Neural progenitor cell (in vitro differentiated cells): ENCODE measurements around the gene CHRNA1. TPM values are rescaled to one million over a fixed set of nuclear protein-coding genes. Genes with fewer than 3 reads are reported as not detected.
"Not testable (repeated sequence)": the region's sequence is repeated elsewhere in the genome, so short reads cannot be mapped to it uniquely, and the experiment has no call there.

Source experiments
- DNase-seq: peaks from one replicate; pipeline ENCODE4 v3.0.0-alpha.2; 2016; ENCODE audit warnings: low spot score
- H2AFZ ChIP-seq: fragments of 200-600 bp; sonication (generic); replicated peaks from 2 replicates; pipeline ENCODE4 v1.6.1; 2016; ENCODE audit warnings: antibody characterized with exemption
- H3F3A ChIP-seq: fragments of 200-600 bp; sonication (generic); 2 replicates; pipeline ENCODE4 v1.6.1; 2016; ENCODE audit warnings: antibody characterized with exemption, low read depth
- H3K27ac ChIP-seq: fragments of 200-600 bp; sonication (generic); 2 replicates; pipeline ENCODE4 v1.5.1; 2016; ENCODE audit warnings: mild to moderate bottlenecking
- H3K27me3 ChIP-seq: fragments of 200-600 bp; sonication (generic); 2 replicates; pipeline ENCODE4 v1.6.1; 2016; ENCODE audit warnings: mild to moderate bottlenecking, moderate library complexity
- H3K36me3 ChIP-seq: fragments of 200-600 bp; sonication (generic); 2 replicates; pipeline ENCODE4 v1.5.1; 2016
- H3K4me1 ChIP-seq: fragments of 200-600 bp; sonication (generic); 2 replicates; pipeline ENCODE4 v1.6.1; 2016; ENCODE audit warnings: mixed run types
- H3K4me2 ChIP-seq: fragments of 200-600 bp; sonication (generic); 2 replicates; pipeline ENCODE4 v1.6.1; 2016
- H3K4me3 ChIP-seq: fragments of 200-600 bp; sonication (generic); 2 replicates; pipeline ENCODE4 v1.5.1; 2016
- H3K79me2 ChIP-seq: fragments of 200-600 bp; sonication (generic); 2 replicates; pipeline ENCODE4 v1.6.1; 2016; ENCODE audit warnings: low read depth
- H3K9ac ChIP-seq: fragments of 200-600 bp; sonication (generic); 2 replicates; pipeline ENCODE4 v1.6.1; 2016
- H3K9me3 ChIP-seq: fragments of 200-600 bp; sonication (generic); 2 replicates; pipeline ENCODE4 v1.5.1; 2016; ENCODE audit warnings: low read depth
- H4K20me1 ChIP-seq: fragments of 200-600 bp; sonication (generic); 2 replicates; pipeline ENCODE4 v1.6.1; 2016; ENCODE audit warnings: low read depth
- H3K27ac Mint-ChIP-seq: 3 replicates; pipeline ENCODE4 v1.8.0; 2021; ENCODE audit warnings: mixed read lengths
- H3K27me3 Mint-ChIP-seq: 2 replicates; pipeline ENCODE4 v1.8.0; 2022; ENCODE audit warnings: low read depth, mild to moderate bottlenecking, inconsistent platforms, moderate library complexity, mixed read lengths; ENCODE audit not compliant: insufficient read depth
- H3K36me3 Mint-ChIP-seq: 3 replicates; pipeline ENCODE4 v1.8.0; 2021; ENCODE audit warnings: mixed read lengths
- H3K4me1 Mint-ChIP-seq: 3 replicates; pipeline ENCODE4 v1.8.0; 2021; ENCODE audit warnings: mixed read lengths
- H3K4me3 Mint-ChIP-seq: 3 replicates; pipeline ENCODE4 v1.8.0; 2021; ENCODE audit warnings: mild to moderate bottlenecking, moderate library complexity, mixed read lengths
- H3K9me3 Mint-ChIP-seq: 3 replicates; pipeline ENCODE4 v1.8.0; 2020; ENCODE audit warnings: mixed read lengths
- EZH2 ChIP-seq: fragments of 200-600 bp; sonication (generic); IDR thresholded peaks from 2 replicates; pipeline ENCODE4 v1.6.1; 2017; ENCODE audit warnings: antibody characterized with exemption, mild to moderate bottlenecking, moderate library complexity
- EZH2phosphoT487 ChIP-seq: fragments of 200-600 bp; sonication (generic); IDR thresholded peaks from 2 replicates; pipeline ENCODE4 v1.6.1; 2017; ENCODE audit warnings: antibody characterized with exemption
- total RNA-seq: library from RNA; depleted of rRNA; stranded (reverse); fragments of >200 nt; gene quantifications from 2 replicates; pipeline ENCODE4 v1.2.3, GENCODE V29; 2015; ENCODE audit warnings: low replicate concordance
- TF ChIP-seq, protein P1 (sequence below): fragments of 200-600 bp; sonication (generic); IDR thresholded peaks from 2 replicates; pipeline ENCODE4 v1.5.1; 2017; ENCODE audit warnings: antibody characterized with exemption, mild to moderate bottlenecking

Gene CHRNA1
- total RNA-seq, 1 donor from 2014 or later, result 0.11 TPM

DNA sequence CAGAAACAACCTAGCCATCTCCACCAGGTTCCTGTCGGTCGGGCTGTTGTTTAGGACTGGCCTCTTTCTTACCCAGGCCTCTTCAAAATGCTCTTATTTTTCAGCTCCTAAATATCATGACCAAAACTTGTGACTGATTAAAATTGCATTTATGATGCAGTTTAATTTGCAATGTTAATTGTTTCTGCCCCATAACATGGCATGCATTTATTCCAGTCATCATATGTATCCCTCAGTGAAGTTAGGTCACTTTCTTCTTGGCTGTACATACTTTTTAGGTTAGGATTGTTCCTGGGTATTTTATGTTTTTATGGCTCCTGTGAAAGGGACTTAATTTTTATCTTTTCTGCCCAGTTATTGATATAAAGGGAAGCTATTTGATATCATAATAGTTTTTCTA lies 50.6 kb downstream of the CHRNA1 start:
- Histone ChIP-seq H2AFZ (no peak overlapping the region), H3K36me3 (no peaks in the 10 kb centered on the region), H3K79me2 (no peaks in the 10 kb centered on the region), H3K27me3 (no peaks in the 10 kb centered on the region), H3K4me2 (no peak overlapping the region), H3K4me3 (no peak overlapping the region), H3F3A (no peaks in the 10 kb centered on the region), H4K20me1 (no peaks in the 10 kb centered on the region), H3K4me1 (no peaks in the 10 kb centered on the region), H3K9me3 (no peaks in the 10 kb centered on the region), H3K9ac (no peak overlapping the region), H3K27ac (no peak overlapping the region)
- Mint-ChIP-seq H3K4me3 (no peak overlapping the region), H3K27me3 (peaks cover 2% of the 10 kb centered on the region), H3K9me3 (no peaks in the 10 kb centered on the region), H3K36me3 (no peaks in the 10 kb centered on the region), H3K4me1 (no peaks in the 10 kb centered on the region), H3K27ac (no peak overlapping the region)
- TF ChIP-seq EZH2phosphoT487, result no peak
- TF ChIP-seq EZH2, result no peak
- TF ChIP-seq, protein P1, sequence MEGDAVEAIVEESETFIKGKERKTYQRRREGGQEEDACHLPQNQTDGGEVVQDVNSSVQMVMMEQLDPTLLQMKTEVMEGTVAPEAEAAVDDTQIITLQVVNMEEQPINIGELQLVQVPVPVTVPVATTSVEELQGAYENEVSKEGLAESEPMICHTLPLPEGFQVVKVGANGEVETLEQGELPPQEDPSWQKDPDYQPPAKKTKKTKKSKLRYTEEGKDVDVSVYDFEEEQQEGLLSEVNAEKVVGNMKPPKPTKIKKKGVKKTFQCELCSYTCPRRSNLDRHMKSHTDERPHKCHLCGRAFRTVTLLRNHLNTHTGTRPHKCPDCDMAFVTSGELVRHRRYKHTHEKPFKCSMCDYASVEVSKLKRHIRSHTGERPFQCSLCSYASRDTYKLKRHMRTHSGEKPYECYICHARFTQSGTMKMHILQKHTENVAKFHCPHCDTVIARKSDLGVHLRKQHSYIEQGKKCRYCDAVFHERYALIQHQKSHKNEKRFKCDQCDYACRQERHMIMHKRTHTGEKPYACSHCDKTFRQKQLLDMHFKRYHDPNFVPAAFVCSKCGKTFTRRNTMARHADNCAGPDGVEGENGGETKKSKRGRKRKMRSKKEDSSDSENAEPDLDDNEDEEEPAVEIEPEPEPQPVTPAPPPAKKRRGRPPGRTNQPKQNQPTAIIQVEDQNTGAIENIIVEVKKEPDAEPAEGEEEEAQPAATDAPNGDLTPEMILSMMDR, result no peak
- no peak for DNase-seq

GRCh38 chr2:174711206-174711605 lies 53.1 kb downstream of the CHRNA1 start:
- Histone ChIP-seq H3F3A (no peaks in the 10 kb centered on the region), H3K4me2 (no peak overlapping the region), H3K79me2 (no peaks in the 10 kb centered on the region), H4K20me1 (no peaks in the 10 kb centered on the region), H3K9me3 (no peaks in the 10 kb centered on the region), H2AFZ (no peak overlapping the region), H3K36me3 (no peaks in the 10 kb centered on the region), H3K4me3 (no peak overlapping the region), H3K27ac (no peak overlapping the region), H3K27me3 (no peaks in the 10 kb centered on the region), H3K4me1 (no peaks in the 10 kb centered on the region), H3K9ac (no peak overlapping the region)
- Mint-ChIP-seq H3K9me3 (no peaks in the 10 kb centered on the region), H3K4me3 (no peak overlapping the region), H3K27me3 (peaks cover 2% of the 10 kb centered on the region), H3K27ac (no peak overlapping the region), H3K36me3 (no peaks in the 10 kb centered on the region), H3K4me1 (no peaks in the 10 kb centered on the region)
- no peak for TF ChIP-seq EZH2phosphoT487
- TF ChIP-seq, protein P1, result no peak
- no peak for TF ChIP-seq EZH2
- no peak for DNase-seq

DNA sequence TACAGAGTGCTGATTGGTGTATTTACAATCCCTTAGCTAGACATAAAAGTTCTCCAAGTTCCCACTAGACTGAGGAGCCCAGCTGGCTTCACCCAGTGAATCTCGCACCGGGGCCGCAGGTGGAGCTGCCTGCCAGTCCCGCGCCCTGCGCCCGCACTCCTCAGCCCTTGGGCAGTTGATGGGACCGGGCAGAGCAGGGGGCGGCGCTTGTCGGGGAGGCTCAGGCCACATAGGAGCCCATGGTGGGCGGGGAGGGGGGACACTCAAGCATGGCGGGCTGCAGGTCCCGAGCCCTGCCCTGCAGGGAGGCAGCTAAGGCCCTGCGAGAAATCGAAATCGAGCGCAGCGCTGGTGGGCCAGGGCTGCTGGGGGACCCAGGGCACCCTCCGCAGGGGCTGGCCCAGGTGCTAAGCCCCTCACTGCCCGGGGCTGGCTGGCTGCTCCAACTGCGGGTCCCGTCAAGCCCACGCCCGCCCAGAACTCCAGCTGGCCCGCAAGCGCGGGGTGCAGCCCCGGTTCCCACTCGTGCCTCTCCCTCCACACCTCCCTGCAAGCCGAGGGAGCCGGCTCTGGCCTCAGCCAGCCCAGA lies 54.8 kb downstream of the CHRNA1 start:
- not testable (repeated sequence) for H3K4me3 ChIP-seq, H3F3A ChIP-seq, H3K4me3 Mint-ChIP-seq, H3K27ac Mint-ChIP-seq, H3K27me3 ChIP-seq, H3K9me3 ChIP-seq, H3K36me3 ChIP-seq, DNase-seq, H3K27me3 Mint-ChIP-seq, H4K20me1 ChIP-seq, H3K4me1 ChIP-seq, H3K4me1 Mint-ChIP-seq, H3K27ac ChIP-seq, H3K4me2 ChIP-seq, H3K79me2 ChIP-seq, H3K36me3 Mint-ChIP-seq, H3K9me3 Mint-ChIP-seq, H3K9ac ChIP-seq, H2AFZ ChIP-seq

- H3K9me3 Mint-ChIP-seq, result no peaks in the 10 kb centered on the region
- Histone ChIP-seq H3K27me3 (no peaks in the 10 kb centered on the region), H3K27ac (no peak overlapping the region), H3K9ac (no peak overlapping the region), H3K4me3 (no peak overlapping the region), H2AFZ (no peak overlapping the region), H3F3A (no peaks in the 10 kb centered on the region), H3K79me2 (no peaks in the 10 kb centered on the region), H3K9me3 (no peaks in the 10 kb centered on the region), H4K20me1 (no peaks in the 10 kb centered on the region), H3K4me2 (no peak overlapping the region), H3K36me3 (no peaks in the 10 kb centered on the region), H3K4me1 (no peaks in the 10 kb centered on the region)
- DNase-seq, result no peak
- no peak overlapping the region for H3K4me3 Mint-ChIP-seq
- no peaks in the 10 kb centered on the region for H3K36me3 Mint-ChIP-seq
- H3K27ac Mint-ChIP-seq, result no peak overlapping the region
- TF ChIP-seq, protein P1, result no peak
- no peak for TF ChIP-seq EZH2
- H3K27me3 Mint-ChIP-seq, result peaks cover 2% of the 10 kb centered on the region
- H3K4me1 Mint-ChIP-seq, result no peaks in the 10 kb centered on the region
Observed at GRCh38 chr2:174708713-174709112, 55.6 kb downstream of the CHRNA1 start.
